ENCODE measurements around the gene CFAP46.
"Not testable (repeated sequence)": the region's sequence is repeated elsewhere in the genome, so short reads cannot be mapped to it uniquely, and the experiment has no call there.

CFAP46 gene

DNA sequence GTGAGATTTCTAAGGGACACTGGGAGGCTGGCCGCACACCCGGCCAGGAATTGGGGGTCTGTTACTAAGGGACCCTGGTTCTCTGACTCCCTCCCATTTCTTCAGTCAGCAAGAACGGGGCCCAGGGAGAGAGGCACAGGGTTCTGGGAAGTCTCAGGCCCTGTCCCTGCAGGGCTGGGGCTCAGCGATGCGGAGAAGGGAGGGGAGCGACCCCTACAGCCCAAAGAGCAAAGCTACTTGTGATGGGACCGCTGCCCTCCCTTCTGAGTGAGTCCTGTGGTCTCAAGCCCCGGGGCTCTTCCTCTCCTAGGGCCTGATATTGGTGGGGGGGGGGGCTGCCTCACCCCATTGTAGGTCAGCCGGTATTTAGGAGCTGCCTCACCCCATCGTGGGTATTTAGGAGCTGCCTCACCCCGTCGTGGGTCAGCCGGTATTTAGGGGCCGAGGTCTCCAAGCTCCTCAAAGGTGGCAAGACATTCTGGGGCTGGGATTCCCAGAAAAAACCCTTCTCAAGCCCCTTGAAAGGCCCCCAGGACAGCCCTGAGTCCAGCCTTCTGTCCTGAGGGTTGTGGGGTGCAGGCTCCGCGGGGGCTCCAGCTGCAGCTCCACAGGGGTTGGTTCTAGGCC lies 139.6 kb downstream of the CFAP46 start:
- DNase-seq, result no peak

GRCh38 chr10:132802048-132802447 lies 140.3 kb downstream of the CFAP46 start:
- DNase-seq, result no peak

- no peak for DNase-seq
Measured at GRCh38 chr10:132799865-132800264, 142.5 kb downstream of the CFAP46 start.

DNA sequence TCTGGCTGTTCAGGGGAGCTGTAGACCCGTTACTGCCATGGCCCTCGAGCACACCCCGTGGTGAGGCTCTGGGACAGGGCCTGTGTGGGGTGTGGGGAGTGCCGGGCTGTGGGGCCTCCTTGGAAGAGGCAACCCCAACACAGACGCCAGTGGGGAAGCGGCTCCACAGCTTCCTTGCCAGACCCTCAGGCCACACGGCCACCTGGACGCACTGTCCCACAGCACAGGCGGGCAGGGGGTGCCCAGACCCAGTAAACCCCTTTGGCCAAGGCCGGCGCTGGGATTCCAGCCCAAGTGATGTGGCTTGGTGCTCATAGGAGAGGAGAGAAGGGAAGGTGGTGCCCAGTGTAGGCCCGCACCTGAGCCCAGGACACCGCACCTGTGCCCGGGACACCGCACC lies 143.5 kb downstream of the CFAP46 start:
- no peak for DNase-seq

DNA sequence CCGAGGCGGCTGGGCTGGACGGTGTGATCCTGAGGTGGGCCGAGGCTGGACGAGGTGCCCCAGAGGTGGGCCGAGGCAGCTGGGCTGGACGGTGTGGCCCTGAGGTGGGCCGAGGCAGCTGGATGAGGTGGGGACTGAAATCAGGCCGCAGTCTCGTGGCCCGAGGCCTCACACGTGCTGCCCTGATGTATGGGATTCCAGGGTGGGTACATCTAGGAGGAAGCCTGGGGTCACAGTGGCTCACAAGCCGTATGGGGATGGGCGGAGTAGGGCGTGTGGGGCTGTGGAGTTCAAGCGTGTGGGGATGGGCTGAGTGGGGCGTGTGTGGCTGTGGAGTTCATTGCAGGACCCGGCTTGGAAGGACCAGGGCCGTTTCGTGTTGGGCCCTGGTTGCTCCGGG lies 144.0 kb downstream of the CFAP46 start:
- no peak for DNase-seq

- not testable (repeated sequence) for DNase-seq
Measured at GRCh38 chr10:132797986-132798385, 144.4 kb downstream of the CFAP46 start.

DNA sequence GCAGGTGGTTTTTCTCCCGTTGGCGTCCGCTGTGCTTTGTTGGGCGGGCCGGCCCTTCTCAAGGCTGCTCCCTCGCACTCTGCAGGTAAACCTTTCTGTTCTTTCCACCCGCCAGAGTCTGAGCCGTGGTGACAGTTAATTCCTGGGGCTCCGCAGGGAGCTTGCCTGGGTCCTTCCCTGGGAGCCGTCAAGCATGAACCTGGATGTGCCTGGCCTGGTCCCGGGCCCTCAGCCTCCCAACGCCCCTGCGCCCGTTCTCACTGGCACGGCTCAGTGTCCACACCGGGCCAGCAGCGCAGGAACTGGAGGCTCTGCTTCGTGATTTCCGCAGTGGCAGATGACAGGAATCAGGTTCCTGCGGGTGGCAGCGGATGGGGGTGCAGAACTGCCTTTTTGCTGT lies 145.5 kb downstream of the CFAP46 start:
- no peak for DNase-seq

DNA sequence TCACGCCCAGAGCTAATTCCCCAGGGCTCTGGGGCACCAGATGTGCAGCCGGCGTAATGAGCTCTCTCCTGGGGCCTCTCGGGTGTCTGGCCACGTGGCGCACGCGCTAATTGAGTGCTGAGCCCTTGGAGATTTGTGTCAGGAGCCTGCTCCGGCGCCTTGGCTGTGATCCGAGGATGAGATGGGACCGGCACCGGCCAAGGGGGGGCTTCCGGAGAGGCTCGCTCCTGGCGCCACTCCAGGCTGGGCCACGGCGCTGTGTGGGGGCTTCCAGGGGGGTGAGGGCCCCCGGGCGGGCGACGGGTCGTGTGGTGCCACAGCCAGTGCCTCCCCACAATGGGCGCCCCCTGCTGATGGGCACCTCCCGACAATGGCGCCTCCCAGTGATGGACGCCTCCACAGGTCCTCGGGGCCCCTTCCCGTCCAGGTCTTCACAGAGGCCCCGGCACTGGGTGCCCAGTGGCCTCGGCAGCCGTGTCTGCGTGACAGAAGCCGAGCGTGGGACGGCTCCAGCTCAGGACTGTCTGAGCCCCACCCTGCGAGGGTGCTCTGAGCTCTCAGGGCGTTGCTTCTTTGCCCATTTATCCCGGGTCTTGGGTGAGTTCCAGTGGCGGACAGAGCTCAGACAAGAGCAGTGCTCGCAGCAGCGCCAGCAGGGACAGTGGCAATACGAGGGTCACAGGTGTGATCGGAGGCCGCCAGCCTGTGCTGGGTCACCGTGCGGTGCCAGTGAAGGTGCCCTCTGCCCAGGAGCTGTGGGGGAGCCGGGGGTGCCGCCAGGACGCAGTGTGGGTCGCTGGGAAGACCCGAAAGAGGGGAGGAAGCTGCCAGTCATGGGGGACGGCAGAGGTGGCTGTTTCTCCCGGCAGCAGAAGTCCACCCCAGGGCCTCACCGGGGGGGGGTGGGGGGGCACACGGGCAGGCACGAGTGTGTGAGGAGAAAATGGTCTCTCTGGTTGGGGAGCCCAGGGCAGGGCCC lies 148.2 kb downstream of the CFAP46 start:
- no peak for DNase-seq

GRCh38 chr10:132793213-132793612 lies 149.2 kb downstream of the CFAP46 start:
- DNase-seq, result no peak

- no peak for DNase-seq
Measured at GRCh38 chr10:132792796-132793195, 149.6 kb downstream of the CFAP46 start.

GRCh38 chr10:132792099-132792498 lies 150.3 kb downstream of the CFAP46 start:
- DNase-seq, result not testable (repeated sequence)

GRCh38 chr10:132790934-132791829 lies 151.2 kb downstream of the CFAP46 start:
- no peak for DNase-seq

- no peak for DNase-seq
Measured at GRCh38 chr10:132790470-132790869, 151.9 kb downstream of the CFAP46 start.

- no peak for DNase-seq
Measured at GRCh38 chr10:132789659-132790148, 152.7 kb downstream of the CFAP46 start.

DNA sequence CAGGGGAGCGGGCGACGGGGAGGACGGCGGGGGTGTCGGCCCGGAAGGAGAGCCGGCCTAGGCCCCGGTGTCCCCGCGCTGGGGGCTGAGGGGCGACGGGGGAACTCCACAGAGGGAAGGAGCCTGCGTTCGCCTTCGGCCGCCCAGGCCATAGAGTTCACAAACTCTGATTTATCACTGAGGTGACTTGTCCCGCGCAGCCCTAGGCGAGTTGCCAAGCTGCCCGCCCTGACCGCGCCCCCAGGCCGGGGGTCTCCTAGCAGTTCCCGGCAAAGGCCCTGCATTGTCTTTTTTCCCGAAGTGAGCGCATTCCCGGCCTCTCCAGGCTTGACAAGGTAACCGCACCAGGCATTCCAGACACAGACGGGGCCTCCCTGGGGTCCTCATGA lies 153.5 kb downstream of the CFAP46 start:
- DNase-seq, result no peak

DNA sequence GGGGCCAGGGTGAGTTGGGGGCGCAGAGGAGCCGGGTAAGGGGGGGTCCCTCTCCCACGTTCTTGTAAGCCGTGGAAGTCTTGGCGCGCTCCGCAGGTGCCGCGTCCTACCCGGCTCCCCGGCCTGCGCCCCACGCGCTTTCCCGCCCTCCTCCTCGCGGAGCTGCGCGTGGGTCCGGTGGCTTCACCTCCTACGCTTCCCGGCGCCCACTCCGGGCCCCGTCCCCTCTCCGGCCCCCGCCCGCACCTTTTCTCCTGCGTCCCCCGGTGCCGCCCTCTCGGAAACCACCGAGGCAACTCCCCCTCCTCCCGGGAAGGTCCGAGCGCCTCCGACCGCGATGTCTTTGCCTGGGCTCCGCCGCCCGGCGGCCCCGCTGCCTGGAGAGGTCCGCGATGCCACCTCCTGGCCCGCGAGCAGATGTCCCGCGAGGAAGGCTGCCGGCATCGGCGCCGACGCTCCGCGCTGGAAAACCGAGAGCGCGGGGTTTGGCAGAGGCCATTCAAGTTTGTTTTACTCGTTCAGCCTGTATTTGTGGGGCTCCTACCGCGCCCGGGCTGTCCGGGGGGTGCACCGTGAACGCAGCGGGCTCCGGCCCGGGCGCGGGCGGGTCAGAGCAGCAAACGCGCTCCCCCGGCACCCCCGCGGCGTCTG lies 154.1 kb downstream of the CFAP46 start:
- DNase-seq, result no peak

GRCh38 chr10:132787495-132788179 lies 154.7 kb downstream of the CFAP46 start:
- DNase-seq, result no peak

GRCh38 chr10:132786884-132787494 lies 155.4 kb downstream of the CFAP46 start:
- DNase-seq, result no peak

- no peak for DNase-seq
Measured at GRCh38 chr10:132786476-132786883, 155.9 kb downstream of the CFAP46 start.

GRCh38 chr10:132785723-132786475 lies 156.5 kb downstream of the CFAP46 start, which contains the start of gene NKX6-2:
NKX6-2 (minus strand) TSS chr10:132786147; CDS start chr10:132785948, 199 bp downstream.
- no peak for DNase-seq

Measured in stimulated activated CD4-positive, alpha-beta T cell treated with anti-CD3 and anti-CD28 coated beads, Interleukin-4, amount 100 ng/mL, for 4 hours (primary cell).